Omental fat pad (tissue), 4 donors: ENCODE results near the gene UGDH. TPM values are rescaled to one million over a fixed set of nuclear protein-coding genes. Genes with fewer than 3 reads are reported as not detected.
"Not testable (repeated sequence)": the region's sequence is repeated elsewhere in the genome, so short reads cannot be mapped to it uniquely, and the experiment has no call there.

Experiments
- ATAC-seq: fragments of 150-250 bp; one replicate; pipeline ENCODE4 v1.9.1; 2016; ENCODE audit warnings: mild to moderate bottlenecking, moderate library complexity; ENCODE audit not compliant: low FRiP score
- DNase-seq: peaks from one replicate; pipeline ENCODE4 v3.0.0-alpha.2; 2019; ENCODE audit warnings: low spot score
- total RNA-seq, 4 donors: library from RNA; depleted of rRNA; stranded (reverse); fragments of >200 nt; gene quantifications; one replicate each; pipeline ENCODE4 v1.1.0, GENCODE V29; 2016
- TF ChIP-seq, protein P1 (sequence below), 3 donors: fragments of 450-650 bp; IDR thresholded peaks; one replicate each; pipeline ENCODE4 v1.5.1; 2016 to 2017; ENCODE audit warnings: antibody characterized with exemption in 3 of 3, mild to moderate bottlenecking in 3 of 3, moderate library complexity in 2 of 3

UGDH gene
- total RNA-seq, 4 donors from 2014 or later = 60.1 to 653 (median 148) TPM

DNA sequence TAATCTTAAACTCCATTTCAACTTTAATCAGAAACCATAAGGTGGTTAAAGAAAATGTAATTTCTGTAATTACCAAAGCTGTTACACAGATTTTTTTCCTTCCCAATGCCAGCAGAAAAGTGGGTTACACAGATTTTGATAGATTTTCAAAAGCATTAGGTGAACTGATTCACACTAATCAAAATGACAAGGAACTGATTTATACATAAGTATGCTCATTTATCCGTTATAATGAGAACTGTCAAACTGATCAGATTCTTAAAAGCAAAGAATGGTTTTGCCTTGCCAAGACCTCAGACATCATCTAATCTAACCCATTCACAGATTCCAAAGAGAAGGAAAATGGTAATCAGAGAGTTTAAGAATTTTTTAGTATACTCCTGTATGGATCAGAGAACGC, 5.2 kb downstream of the UGDH start:
- ATAC-seq = no peak
- TF ChIP-seq, protein P1, sequence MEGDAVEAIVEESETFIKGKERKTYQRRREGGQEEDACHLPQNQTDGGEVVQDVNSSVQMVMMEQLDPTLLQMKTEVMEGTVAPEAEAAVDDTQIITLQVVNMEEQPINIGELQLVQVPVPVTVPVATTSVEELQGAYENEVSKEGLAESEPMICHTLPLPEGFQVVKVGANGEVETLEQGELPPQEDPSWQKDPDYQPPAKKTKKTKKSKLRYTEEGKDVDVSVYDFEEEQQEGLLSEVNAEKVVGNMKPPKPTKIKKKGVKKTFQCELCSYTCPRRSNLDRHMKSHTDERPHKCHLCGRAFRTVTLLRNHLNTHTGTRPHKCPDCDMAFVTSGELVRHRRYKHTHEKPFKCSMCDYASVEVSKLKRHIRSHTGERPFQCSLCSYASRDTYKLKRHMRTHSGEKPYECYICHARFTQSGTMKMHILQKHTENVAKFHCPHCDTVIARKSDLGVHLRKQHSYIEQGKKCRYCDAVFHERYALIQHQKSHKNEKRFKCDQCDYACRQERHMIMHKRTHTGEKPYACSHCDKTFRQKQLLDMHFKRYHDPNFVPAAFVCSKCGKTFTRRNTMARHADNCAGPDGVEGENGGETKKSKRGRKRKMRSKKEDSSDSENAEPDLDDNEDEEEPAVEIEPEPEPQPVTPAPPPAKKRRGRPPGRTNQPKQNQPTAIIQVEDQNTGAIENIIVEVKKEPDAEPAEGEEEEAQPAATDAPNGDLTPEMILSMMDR (IDR thresholded peaks at IDR 0.05) = no peak
- no peak for DNase-seq

DNA sequence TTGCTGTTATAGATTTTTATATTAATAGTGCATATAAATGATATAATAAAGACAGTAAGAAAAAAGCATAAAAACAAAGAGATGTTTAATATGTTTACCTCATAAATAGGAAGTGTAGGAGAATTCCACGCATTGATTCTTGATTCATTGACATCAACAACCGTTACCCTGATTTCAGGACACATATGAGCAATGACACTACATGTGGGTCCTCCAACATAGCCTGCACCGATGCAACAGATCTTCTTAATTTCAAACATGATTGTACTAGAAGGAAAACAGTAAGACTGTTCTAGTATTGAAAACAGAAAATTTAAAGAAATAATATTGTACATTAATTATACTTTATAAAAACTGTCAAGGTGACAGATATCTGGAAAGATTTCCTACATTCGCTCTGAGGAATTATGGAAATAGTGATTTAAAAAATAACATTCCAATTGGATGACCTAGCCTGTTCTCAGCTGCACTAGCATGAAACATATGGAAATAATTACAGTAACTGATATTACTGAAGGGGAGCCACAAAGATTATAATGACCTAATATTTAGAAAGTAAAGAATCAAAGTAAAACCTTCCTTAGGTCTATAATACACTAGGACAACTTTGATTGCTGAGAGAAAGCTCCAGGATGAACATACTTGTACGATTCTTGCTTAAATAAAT, 5.9 kb downstream of the UGDH start:
- TF ChIP-seq, protein P1 (IDR thresholded peaks at IDR 0.05) = no peak
- ATAC-seq (no peak), DNase-seq (no peak)

DNA sequence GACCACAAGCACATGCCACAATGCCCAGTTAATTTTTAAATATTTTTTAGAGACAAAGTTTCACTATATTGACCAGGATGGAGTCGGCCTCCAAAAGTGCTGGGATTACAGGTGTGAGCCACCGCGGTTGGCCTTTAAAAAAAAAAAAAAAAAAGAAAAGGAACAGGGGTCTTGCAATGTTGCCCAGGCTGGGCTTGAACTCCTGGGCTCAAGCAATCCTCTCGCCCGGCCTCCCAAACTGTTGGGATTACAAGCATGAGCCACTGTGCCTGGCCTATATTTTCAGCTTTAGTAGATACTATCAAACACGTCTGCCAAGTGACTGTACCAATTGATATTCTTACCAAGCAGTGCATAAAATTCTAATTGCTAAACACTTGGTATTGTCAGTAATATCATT, 8.8 kb downstream of the UGDH start:
- TF ChIP-seq, protein P1 (IDR thresholded peaks at IDR 0.05) = no peak
- no peak for ATAC-seq
- DNase-seq = no peak

DNA sequence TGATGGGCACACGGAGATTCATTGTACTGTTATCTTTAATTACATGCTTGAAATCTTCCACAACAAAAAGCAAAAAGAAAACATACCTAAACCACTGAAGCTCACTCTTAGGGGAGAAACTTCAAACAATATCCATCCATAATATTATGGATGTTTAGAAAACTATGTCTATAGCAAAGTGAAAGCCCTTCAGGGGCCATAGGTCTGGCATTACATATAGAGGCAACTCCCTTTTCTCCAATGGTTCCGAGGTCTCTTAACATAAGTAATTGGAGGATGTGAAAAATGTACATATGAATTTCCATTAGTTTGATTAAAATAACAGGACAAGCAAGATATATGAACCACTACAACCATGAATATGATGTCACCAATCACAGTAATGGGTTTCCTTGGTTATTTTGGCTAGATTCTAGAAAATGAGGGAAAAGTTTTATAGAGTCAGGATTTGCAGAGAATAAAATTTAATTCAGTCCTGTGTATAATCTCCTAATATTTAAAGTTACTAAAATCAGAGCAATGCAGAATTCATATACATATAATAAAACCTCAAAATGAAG, 10.8 kb downstream of the UGDH start:
- DNase-seq (no peak), ATAC-seq (no peak)
- TF ChIP-seq, protein P1 (IDR thresholded peaks at IDR 0.05) = no peak

DNA sequence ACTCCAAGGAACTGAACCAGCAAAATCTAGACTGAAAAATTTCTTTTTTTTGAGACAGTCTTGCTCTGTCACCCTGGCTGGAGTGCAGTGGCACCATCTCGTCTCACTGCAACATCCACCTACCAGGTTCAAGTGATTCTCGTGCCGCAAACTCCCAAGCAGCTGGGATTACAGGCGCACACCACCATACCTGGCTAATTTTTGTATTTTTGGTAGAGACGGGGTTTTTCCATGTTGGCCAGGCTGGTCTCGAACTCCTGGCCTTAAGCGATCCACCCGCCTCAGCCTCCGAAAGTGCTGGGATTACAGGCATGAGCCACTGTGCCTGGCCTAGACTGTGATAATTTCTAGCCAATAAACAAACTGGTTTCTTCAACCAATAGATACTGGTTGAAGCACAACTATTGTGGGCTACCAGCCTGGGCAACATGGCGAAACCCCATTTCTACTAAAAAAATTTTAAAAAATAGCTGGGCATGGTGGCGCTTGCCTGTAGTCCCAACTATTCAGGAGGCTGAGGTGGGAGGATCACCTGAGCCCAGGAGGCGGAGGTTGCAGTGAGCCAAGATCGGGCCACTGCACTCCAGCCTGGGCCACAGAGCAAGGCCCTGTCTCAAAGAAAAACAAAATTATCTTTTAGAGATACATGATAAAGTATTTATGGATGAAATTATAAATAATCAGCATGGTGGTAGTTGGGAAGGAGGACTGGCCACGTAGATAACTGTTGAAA, 11.4 kb downstream of the UGDH start:
- ATAC-seq, DNase-seq: not testable (repeated sequence)

DNA sequence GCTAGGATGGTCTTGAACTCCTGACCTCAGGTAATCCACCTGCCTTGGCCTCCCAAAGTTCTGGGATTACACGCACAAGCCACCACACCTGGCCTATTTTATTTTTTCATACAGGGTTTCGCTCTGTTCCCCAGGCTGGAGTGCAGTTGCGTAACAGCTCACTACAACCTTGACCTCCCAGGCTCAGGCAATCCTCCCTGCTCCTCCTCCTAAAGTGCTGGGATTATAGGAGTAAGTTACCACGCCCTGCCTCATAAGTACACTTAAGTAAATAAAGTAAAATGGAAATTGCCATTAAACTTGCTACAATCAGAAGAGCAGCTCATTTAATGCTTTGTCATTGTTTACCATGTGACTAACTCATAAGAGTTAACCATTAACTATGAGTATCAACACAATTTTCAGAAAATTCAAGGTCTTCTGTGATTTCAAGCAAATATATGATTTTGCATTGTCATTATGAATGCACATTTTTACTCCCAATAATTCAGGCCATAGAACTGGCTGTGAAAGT, 12.3 kb downstream of the UGDH start:
- ATAC-seq = peak; percentile 29
- no peak for DNase-seq
- TF ChIP-seq, protein P1 (IDR thresholded peaks at IDR 0.05) = no peak

DNA sequence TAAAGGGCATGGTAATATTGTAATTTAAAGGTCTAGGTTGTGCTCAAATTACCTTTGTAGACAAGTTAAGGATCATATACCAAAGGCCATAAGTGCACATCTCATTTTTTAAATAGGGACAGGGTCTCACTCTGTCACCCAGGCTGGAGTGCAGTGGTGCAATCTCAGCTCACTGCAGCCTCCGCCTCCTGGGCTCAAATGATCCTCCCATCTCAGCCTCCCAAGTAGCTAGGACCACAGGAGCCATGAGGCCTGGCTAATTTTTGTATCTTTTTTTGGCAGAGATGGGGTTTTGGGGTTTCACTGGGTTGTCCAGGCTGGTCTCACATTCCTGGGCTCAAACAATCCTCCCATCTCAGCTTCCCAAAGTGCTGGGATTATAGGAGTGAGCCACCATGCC, 13.0 kb downstream of the UGDH start:
- not testable (repeated sequence) for ATAC-seq, DNase-seq
